Activated CD8-positive, alpha-beta memory T cell treated with anti-CD3 and anti-CD28 coated beads, Interleukin-2, amount 10 ng/mL, durations not matched to agents 7 days and 5 days (primary cell): ENCODE measurements around the gene HDGFL2. TPM values are rescaled to one million over a fixed set of nuclear protein-coding genes. Genes with fewer than 3 reads are reported as not detected.

Source experiments
- ATAC-seq: fragments of 150-1000 bp; cut with Tn5 transposase; one replicate; pipeline ENCODE4 v1.10.0; 2021; ENCODE audit warnings: moderate library complexity
- CTCF ChIA-PET: fragments of 350-600 bp; sonication (Branson Sonifier 250); formaldehyde crosslinking; loops from one replicate; lab custom pipeline; 2021; ENCODE audit warnings: antibody characterized with exemption; lab: Charles Lee
- DNase-seq: peaks from one replicate; pipeline ENCODE4 v3.0.0-alpha.2; 2020
- H3K27ac Mint-ChIP-seq: one replicate; pipeline ENCODE4 v1.8.0; 2021; ENCODE audit warnings: mild to moderate bottlenecking, mixed read lengths
- H3K27me3 Mint-ChIP-seq: one replicate; pipeline ENCODE4 v1.8.0; 2021; ENCODE audit warnings: mixed read lengths
- H3K36me3 Mint-ChIP-seq: one replicate; pipeline ENCODE4 v1.8.0; 2021; ENCODE audit warnings: mild to moderate bottlenecking, mixed read lengths
- H3K4me1 Mint-ChIP-seq: one replicate; pipeline ENCODE4 v1.8.0; 2021; ENCODE audit warnings: mixed read lengths
- H3K4me3 Mint-ChIP-seq: one replicate; pipeline ENCODE4 v1.8.0; 2021; ENCODE audit warnings: mild to moderate bottlenecking, moderate library complexity, mixed read lengths
- H3K9me3 Mint-ChIP-seq: one replicate; pipeline ENCODE4 v1.8.0; 2022; ENCODE audit warnings: low read depth, mixed read lengths
- total RNA-seq, 2 experiments: library from RNA; stranded (reverse); gene quantifications; one replicate each; pipeline ENCODE4 v1.2.3, GENCODE V29; 2021

The HDGFL2 gene
- total RNA-seq, 2 experiments from 2014 or later, result 57.8 to 60.2 TPM

DNA sequence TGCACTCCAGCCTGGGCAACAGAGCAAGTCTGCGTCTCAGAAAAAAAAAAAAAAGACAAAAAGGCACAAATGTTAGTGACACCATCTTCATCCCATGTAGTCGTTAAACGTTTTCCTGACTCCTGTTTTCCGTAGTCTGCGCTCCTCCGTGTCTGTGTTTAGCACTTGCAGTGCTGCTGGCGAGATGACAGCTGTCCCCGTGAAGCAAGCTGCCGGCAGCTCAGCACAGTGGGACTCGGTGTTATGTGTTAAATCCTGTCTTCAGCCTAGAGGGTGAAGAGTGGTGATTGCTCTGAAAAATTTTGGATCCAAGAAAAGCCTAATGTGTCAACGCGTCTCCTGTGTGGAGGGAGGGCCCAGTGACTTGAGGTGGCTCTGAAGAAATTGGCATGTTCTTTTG is 32.9 kb upstream of the HDGFL2 start:
- H3K9me3 Mint-ChIP-seq, result no peaks in the 10 kb centered on the region
- ATAC-seq (no peak), DNase-seq (no peak)
- H3K27me3 Mint-ChIP-seq, result no peaks in the 10 kb centered on the region
- H3K4me3 Mint-ChIP-seq, result no peak overlapping the region
- no peak overlapping the region for H3K27ac Mint-ChIP-seq
- peaks cover 30% of the 10 kb centered on the region for H3K36me3 Mint-ChIP-seq
- H3K4me1 Mint-ChIP-seq, result no peaks in the 10 kb centered on the region
- CTCF ChIA-PET, result no interaction called here

DNA sequence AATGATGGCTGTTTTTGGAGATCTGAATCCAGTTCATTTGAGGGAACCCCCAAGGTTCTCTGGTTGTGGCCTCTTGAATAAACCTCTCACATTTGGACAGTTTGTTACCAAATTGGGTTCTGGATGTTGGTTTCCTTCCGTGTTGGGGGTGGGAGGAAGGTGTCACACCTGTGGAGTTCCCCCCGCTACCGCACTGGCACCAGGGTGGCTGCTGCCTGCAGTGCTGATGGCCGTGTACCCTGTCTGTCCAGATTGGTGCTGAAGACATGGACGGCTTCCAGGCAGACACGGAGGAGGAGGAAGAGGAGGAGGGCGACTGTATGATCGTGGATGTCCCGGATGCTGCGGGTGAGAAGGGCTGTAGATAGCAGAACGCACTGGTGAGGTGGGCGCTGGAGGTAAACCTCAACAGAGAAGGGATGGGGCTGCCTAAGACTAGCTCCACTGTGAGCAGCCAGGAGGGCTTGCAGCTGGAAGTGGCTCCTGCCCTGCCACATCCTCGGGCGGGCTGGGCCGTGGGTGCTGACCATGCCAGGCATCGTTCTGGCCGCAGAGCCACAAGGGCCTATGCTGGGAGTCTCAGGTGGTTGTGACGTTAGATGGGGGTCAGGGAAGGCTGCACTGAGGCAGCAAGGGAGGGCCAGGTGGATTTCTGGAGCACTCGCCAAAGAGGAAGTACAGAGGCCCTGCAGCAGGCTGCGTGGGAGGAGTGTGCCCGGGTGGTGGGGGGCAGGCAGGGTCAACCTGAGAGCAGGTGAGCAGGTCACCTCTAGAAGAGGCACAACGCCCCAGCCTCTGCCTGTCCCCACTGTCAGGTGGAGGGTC is 29.9 kb upstream of the HDGFL2 start:
- ATAC-seq, result no peak
- CTCF ChIA-PET, result no interaction called here
- H3K27me3 Mint-ChIP-seq, result no peaks in the 10 kb centered on the region
- no peaks in the 10 kb centered on the region for H3K4me1 Mint-ChIP-seq
- peak overlapping the region; percentile 42 for H3K27ac Mint-ChIP-seq
- no peak overlapping the region for H3K4me3 Mint-ChIP-seq
- peaks cover 20% of the 10 kb centered on the region for H3K36me3 Mint-ChIP-seq
- no peaks in the 10 kb centered on the region for H3K9me3 Mint-ChIP-seq
- no peak for DNase-seq

DNA sequence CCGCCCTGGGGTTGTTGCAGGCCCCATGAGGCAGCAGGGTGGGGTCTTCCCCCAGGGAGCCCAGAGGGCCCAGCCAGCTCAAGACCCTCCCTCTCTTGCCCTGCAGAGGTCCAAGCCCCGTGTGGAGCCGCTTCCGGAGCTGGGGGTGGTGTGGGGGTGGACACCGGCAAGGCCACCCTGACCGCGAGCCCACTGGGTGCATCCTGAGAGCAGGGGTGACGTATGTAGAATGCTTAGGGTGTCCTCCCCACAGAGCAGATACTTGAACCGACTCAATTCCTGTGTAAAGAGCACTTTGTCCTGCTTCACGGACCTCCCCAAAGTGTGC is 29.3 kb upstream of the HDGFL2 start:
- H3K36me3 Mint-ChIP-seq, result peaks cover 18% of the 10 kb centered on the region
- no peak overlapping the region for H3K27ac Mint-ChIP-seq
- CTCF ChIA-PET, result no interaction called here
- DNase-seq (no peak), ATAC-seq (no peak)
- no peak overlapping the region for H3K4me3 Mint-ChIP-seq
- no peaks in the 10 kb centered on the region for H3K9me3 Mint-ChIP-seq
- no peaks in the 10 kb centered on the region for H3K27me3 Mint-ChIP-seq
- H3K4me1 Mint-ChIP-seq, result no peaks in the 10 kb centered on the region

DNA sequence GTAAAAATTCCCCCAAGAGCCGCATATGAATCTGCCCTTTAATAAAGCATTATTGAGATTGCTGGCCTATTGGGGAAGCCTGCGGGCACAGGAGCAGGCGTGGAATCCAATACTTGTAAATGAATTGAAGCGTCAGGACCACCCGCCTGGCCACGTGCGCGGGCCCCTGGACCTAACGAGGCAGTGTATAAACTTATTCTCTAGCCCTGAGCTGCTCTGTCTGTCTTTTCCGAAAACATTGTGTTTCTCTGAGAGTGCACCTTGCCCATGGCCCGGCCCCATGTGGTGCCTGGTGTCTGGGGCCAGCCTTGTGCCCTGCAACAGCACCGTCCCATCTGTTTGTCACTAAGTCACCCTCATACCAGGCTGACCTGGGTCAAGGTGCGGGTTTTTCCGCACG is 28.9 kb upstream of the HDGFL2 start:
- no peak for DNase-seq
- no peaks in the 10 kb centered on the region for H3K27me3 Mint-ChIP-seq
- no peaks in the 10 kb centered on the region for H3K9me3 Mint-ChIP-seq
- no peak for ATAC-seq
- H3K36me3 Mint-ChIP-seq, result peaks cover 15% of the 10 kb centered on the region
- H3K27ac Mint-ChIP-seq, result no peak overlapping the region
- no peak overlapping the region for H3K4me3 Mint-ChIP-seq
- CTCF ChIA-PET, result no interaction called here
- no peaks in the 10 kb centered on the region for H3K4me1 Mint-ChIP-seq

DNA sequence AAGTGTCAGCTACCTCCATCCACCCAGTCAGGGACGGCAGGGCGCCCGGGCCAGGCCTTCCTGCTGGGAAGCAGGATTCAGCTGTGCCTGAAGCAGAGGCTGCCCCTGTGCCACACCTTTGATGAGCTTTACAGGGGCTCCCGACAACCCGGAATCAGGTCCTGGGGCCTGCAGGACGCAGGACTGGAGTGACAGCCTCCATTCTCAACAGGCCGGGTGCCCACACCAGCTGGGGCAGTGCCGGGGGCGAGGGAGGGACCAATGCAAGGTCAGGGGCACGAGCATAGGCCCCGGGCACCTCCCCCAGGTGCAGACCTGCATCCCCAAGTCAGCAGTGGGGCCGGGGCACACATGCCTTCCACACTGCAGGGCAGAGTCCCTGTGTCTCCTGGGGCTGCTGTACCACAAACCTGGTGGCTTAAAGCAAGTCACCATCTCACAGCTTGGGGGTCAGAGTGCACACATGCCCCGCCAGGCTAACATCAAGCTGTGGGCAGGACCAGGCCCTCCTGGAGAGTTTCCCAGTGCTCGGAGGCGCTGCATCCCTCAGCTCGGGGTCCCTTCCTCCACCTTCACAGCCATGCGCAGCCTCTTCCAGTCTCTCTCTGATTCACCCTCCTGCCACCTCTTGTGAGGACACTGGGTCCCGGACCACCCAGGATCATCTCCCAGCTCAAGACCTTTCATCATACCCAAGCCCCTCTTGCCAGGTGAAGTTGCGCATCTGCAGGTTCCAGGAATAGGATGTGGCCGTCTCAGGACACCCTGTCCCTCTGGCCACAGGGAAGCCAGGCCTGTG is 27.9 kb upstream of the HDGFL2 start:
- CTCF ChIA-PET, result interaction anchor here (1.5 kb wide), 1 partner anchor 177 kb away, joined by 3 read pairs; no protein-coding TSS in a partner anchor
- no peak overlapping the region for H3K27ac Mint-ChIP-seq
- H3K36me3 Mint-ChIP-seq, result peaks cover 18% of the 10 kb centered on the region
- no peak for ATAC-seq
- no peaks in the 10 kb centered on the region for H3K27me3 Mint-ChIP-seq
- no peaks in the 10 kb centered on the region for H3K9me3 Mint-ChIP-seq
- no peaks in the 10 kb centered on the region for H3K4me1 Mint-ChIP-seq
- H3K4me3 Mint-ChIP-seq, result no peak overlapping the region
- DNase-seq, result no peak

DNA sequence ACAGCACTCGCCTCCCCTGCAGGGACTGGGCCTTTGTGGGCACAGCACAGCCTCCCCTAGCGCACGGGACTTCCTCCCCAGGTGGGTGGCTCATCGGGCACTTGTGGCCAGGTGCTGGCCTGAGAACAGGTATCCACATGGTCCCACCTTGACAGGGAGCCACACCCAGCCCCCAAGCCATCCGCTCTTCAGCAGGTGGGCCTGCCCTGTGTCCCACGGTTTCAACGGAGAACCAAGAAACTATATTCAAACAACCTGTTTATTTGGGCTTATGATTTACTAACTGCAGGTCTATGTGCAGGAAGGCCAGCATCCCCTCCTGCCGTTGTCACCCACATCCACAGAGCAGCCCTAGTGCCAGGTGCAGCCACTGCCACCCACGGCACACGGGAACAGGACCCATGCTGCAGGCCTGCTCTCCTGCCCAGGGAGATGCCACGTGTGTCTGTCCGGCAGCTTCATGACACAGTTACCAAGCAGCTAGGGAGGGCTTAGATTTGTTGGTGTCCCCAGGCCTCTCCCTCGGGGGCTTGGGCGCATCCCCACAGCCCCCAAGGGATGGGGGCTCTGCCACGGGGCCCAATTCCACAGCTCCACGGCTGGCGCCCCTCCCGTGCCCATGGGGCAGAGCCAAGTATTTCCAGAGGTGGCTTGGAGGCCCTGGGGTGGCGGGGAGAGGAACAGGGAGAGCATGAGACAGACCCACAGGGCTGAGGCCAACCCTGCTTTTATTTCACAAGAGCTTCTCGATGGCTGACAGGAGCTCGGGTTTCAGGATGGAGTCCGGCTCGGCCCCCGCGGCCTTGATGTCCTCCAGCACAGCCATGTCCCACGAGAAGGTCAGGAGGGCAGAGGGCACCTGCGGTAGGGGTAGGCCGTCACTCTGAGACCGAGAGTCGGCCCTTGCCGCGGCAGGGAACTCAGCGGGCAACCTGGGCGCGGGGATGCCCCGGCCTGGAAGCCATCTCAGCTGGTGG is 27.0 kb upstream of the HDGFL2 start:
- no peaks in the 10 kb centered on the region for H3K4me1 Mint-ChIP-seq
- no peaks in the 10 kb centered on the region for H3K9me3 Mint-ChIP-seq
- no peak overlapping the region for H3K27ac Mint-ChIP-seq
- H3K4me3 Mint-ChIP-seq, result no peak overlapping the region
- CTCF ChIA-PET, result interaction anchor here (1.5 kb wide), 1 partner anchor 178 kb away, joined by 3 read pairs; no protein-coding TSS in a partner anchor
- peaks cover 20% of the 10 kb centered on the region for H3K36me3 Mint-ChIP-seq
- no peak for DNase-seq
- no peak for ATAC-seq
- H3K27me3 Mint-ChIP-seq, result no peaks in the 10 kb centered on the region

DNA sequence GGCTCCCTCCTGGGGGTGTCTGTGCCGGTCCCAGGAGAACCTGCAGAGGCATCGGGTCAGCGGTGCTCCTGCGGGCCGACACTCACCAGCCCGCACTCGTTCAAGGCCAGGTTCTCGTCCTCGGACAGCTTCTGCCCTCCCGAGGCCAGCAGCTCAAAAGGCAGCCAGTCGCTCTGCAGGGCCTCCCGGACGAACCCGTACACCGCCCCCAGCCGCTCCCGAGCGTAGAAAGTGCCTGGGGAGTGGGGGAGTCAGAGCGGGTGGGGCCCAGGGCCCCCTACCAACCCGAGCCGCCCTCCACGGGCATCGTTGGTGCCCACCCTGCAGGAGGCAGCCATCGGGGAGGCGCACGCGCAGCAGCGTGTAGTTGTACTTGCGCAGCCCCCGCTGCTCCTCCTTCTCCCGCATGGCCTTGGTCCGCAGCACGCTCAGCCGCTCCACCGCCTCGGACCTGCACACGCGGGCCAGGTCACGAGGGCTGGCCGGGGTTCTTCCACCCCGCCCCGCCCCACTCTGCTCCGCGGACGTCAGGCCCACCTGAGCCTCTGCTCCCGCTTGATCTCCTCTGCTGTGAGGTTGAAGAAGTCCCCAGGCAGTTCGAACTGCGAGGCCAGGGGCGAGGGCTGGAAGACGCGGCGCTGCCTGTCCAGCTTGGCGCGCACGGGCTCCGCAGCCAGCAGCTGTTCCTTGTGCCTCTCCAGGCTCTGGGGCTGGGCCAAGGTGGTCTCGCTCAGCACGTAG is 26.0 kb upstream of the HDGFL2 start:
- no peak for ATAC-seq

DNA sequence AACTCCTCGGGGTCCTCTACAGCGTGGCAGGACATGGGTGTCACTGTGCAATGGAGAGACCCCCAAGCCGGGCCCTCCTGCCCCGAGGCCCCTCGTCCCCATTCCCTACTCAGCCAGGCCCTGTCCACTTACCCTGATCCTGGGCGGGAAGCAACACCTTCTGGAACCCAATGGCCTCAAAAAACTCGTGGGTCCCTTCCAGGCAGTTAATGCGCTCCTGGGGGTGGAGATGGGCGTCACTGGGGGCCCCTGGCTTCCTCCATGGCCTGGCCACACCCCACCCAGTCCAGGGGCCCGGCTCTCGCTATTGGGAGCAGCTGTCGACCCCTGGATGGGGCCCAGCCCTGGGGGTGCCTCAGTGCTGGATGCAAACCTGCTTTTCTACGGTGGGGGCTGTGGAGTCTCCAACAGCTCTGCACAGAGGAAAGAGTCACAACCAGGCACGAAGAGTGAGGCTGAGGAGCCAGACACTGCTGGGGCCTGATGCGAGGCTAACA is 25.3 kb upstream of the HDGFL2 start:
- Mint-ChIP-seq H3K4me3 (no peak overlapping the region), H3K36me3 (peaks cover 22% of the 10 kb centered on the region), H3K27me3 (no peaks in the 10 kb centered on the region), H3K4me1 (no peaks in the 10 kb centered on the region), H3K9me3 (no peaks in the 10 kb centered on the region), H3K27ac (no peak overlapping the region)
- DNase-seq (no peak), ATAC-seq (no peak)
- CTCF ChIA-PET, result no interaction called here

More for the DNA sequence above, 26.0 kb upstream of the HDGFL2 start:
- Mint-ChIP-seq H3K9me3 (no peaks in the 10 kb centered on the region), H3K27ac (no peak overlapping the region), H3K36me3 (peaks cover 22% of the 10 kb centered on the region), H3K4me3 (no peak overlapping the region), H3K4me1 (no peaks in the 10 kb centered on the region), H3K27me3 (no peaks in the 10 kb centered on the region)
- DNase-seq, result no peak
- CTCF ChIA-PET, result interaction anchor here (1.5 kb wide), 1 partner anchor 179 kb away, joined by 3 read pairs; no protein-coding TSS in a partner anchor

DNA sequence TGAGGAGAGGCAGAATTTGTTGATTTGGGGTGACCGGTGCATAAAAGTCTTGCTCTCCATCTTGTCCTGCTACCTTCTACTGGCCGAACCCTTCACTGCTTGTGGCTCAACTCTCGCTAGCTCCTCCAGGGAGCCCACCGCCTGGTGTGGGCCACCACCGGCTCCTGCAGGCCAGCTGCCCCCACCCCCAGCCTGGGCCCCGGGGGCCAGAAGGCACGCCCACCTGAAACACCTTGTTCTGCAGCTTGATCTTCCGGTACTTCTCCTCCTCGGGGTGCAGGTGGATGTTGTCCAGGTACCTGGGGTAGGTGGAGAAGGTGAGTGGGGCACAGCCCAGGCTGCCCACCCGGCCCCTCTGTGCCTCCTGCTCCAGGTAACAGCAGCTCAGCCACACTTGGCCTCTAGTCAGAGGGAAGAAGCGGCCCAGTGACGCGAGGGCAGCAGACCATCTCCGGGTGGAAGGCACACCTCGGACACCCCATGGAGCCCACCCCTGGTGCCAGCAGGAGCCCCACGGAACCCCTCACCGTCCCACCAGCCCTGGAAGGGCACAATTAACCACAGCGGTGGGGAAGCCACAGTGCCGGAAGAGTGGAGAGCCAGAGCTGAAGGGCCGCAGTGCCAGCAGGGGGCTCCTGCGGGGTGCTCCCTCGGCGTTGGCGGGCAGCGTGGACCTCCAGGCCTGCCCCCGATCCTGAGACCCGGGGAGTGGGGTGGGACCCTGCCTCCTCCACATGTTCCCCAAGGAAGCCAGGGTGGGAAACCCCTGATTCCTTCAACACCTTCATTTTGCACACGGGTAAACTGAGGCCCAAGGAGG is 24.6 kb upstream of the HDGFL2 start:
- ATAC-seq, result no peak
- DNase-seq, result no peak
- Mint-ChIP-seq H3K4me1 (no peaks in the 10 kb centered on the region), H3K4me3 (no peak overlapping the region), H3K9me3 (no peaks in the 10 kb centered on the region), H3K27me3 (no peaks in the 10 kb centered on the region), H3K36me3 (peaks cover 15% of the 10 kb centered on the region), H3K27ac (no peak overlapping the region)
- CTCF ChIA-PET, result no interaction called here

DNA sequence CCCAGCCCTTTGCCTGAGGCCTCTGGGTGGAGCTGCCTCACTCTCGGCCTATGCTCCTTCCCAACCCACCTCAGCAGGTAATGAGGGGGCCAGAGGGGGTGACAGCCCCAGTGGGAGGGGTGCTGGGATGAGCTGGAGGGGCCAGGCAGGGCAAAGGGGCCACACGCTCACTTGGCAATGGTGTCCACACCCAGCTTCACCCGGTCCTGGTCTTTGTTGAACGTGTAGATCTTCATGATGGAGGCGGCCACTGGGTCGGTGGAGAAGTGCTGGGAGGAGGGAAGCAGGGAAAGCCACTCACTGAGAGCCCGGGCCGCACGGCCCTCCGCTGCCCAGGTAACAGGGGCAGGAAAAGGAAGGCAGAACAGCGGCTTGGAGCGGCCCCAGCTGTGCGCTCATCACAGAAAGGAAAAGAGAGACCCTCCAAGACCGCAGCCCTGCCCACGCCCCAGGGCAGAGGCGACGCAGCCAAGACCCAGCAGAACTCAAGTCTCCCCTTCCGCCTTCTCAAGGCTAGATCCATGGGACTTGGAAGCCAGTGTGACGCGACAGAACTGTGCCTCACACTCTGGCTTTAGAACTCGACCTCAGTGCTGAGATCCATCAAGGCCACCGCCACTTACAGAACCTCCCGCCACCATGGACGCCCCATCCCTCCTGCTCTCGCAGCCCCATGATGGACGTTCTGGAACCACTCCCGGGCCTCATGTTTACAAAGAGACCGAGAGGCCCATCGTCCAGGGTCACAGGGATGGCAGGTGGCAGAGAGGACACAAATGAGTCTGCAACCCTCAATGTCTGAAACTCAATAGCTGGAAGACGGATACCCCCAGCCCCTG is 23.7 kb upstream of the HDGFL2 start:
- Mint-ChIP-seq H3K36me3 (peaks cover 15% of the 10 kb centered on the region), H3K4me1 (no peaks in the 10 kb centered on the region), H3K27me3 (no peaks in the 10 kb centered on the region), H3K27ac (no peak overlapping the region), H3K9me3 (no peaks in the 10 kb centered on the region), H3K4me3 (no peak overlapping the region)
- CTCF ChIA-PET, result no interaction called here
- ATAC-seq (no peak), DNase-seq (no peak)

DNA sequence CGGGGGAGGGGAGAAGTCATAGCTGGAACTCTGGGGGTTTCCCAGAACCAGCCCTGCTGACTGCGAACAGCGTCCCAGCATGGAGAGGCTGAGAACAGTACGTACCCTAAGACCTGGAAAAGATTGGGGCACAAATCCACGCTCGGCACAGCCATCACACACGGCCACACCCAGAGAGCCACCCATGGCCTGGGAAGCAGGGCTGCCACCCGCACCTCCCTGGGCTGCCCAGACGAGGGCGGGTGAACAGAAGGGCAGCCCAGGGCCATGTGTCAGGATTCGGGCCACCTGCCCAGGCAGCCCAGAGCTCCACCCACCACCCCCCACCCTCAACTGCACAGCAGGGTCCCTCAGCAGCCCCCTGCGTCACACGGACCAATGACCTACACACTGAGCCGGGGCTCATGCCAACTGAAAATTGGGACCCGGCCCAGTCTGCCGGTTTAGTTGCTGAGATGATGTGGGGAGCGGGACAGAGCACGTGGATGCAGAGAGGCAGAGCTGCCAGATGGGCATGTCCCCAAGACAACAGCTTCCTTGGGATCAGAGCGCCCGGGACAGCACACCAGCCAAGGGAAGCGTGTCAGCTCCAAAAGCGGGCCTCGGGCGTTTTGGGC is 23.0 kb upstream of the HDGFL2 start:
- H3K27me3 Mint-ChIP-seq, result no peaks in the 10 kb centered on the region

More for the DNA sequence above, 23.0 kb upstream of the HDGFL2 start:
- Mint-ChIP-seq H3K9me3 (no peaks in the 10 kb centered on the region), H3K4me3 (no peak overlapping the region), H3K27ac (no peak overlapping the region), H3K4me1 (no peaks in the 10 kb centered on the region), H3K36me3 (peaks cover 15% of the 10 kb centered on the region)
- ATAC-seq (no peak), DNase-seq (no peak)
- CTCF ChIA-PET, result no interaction called here
